Activated naive CD8-positive, alpha-beta T cell treated with anti-CD3 and anti-CD28 coated beads, Interleukin-2, amount 50 U/mL, for 16 hours (primary cell): ENCODE results near the gene AVPR1B.
"Not testable (repeated sequence)": the region's sequence is repeated elsewhere in the genome, so short reads cannot be mapped to it uniquely, and the experiment has no call there.

ENCODE experiments used
- DNase-seq: peaks from one replicate; pipeline ENCODE4 v3.0.0-alpha.2; 2020; ENCODE audit warnings: low read depth, low spot score

The AVPR1B gene

GRCh38 chr1:206082831-206083695 is 34.1 kb downstream of the AVPR1B start:
- DNase-seq, result no peak

GRCh38 chr1:206081856-206082255 is 35.3 kb downstream of the AVPR1B start:
- no peak for DNase-seq

GRCh38 chr1:206080026-206080820 is 37.0 kb downstream of the AVPR1B start:
- no peak for DNase-seq

GRCh38 chr1:206079135-206079534 is 38.1 kb downstream of the AVPR1B start:
- DNase-seq, result no peak

GRCh38 chr1:206075786-206076755 is 41.1 kb downstream of the AVPR1B start:
- DNase-seq, result no peak

- DNase-seq, result no peak
These were observed 42.3 kb downstream of the AVPR1B start for GRCh38 chr1:206074839-206075238.

GRCh38 chr1:206070627-206071304 is 46.4 kb downstream of the AVPR1B start:
- no peak for DNase-seq

GRCh38 chr1:206068314-206068713 is 48.9 kb downstream of the AVPR1B start:
- DNase-seq, result no peak

GRCh38 chr1:206067486-206068227 is 49.5 kb downstream of the AVPR1B start:
- DNase-seq, result no peak

- DNase-seq, result no peak
These were observed 50.6 kb downstream of the AVPR1B start for GRCh38 chr1:206066479-206067171.

GRCh38 chr1:206065547-206066145 is 51.5 kb downstream of the AVPR1B start:
- no peak for DNase-seq

- DNase-seq, result not testable (repeated sequence)
These were observed 52.7 kb downstream of the AVPR1B start for GRCh38 chr1:206064501-206064900.

GRCh38 chr1:206064001-206064400 is 53.2 kb downstream of the AVPR1B start:
- not testable (repeated sequence) for DNase-seq

GRCh38 chr1:206062464-206062863 is 54.7 kb downstream of the AVPR1B start:
- no peak for DNase-seq

GRCh38 chr1:206060844-206061243 is 56.3 kb downstream of the AVPR1B start:
- DNase-seq, result no peak
